WTC11 (cell line): Measurements from ENCODE around the gene TMA7. TPM values are rescaled to one million over a fixed set of nuclear protein-coding genes. Genes with fewer than 3 reads are reported as not detected.
A peak's percentile ranks its signal among the peaks of the same experiment; 100 is the strongest.

ENCODE experiments used
- AR ChIP-seq: fragments of 250-450 bp; sonication (Bioruptor Pico); IDR thresholded peaks from 2 replicates; pipeline ENCODE4 v1.9.0; 2021; ENCODE audit warnings: mild to moderate bottlenecking
- ARID4B ChIP-seq: sonication (generic); formaldehyde crosslinking; IDR thresholded peaks from 2 replicates; pipeline ENCODE4 v1.8.0; 2023; ENCODE audit warnings: missing genetic modification reagents, mild to moderate bottlenecking, borderline replicate concordance
- ATF1 ChIP-seq: sonication (generic); formaldehyde crosslinking; IDR thresholded peaks from 2 replicates; pipeline ENCODE4 v1.8.1; 2023; ENCODE audit warnings: mild to moderate bottlenecking, moderate library complexity, missing genetic modification reagents
- CBFB ChIP-seq: sonication (generic); formaldehyde crosslinking; IDR thresholded peaks from 2 replicates; pipeline ENCODE4 v1.8.1; 2022; ENCODE audit warnings: mild to moderate bottlenecking, low read depth, missing genetic modification reagents
- CREM ChIP-seq: sonication (generic); formaldehyde crosslinking; IDR thresholded peaks from 2 replicates; pipeline ENCODE4 v1.8.1; 2022; ENCODE audit warnings: mild to moderate bottlenecking, missing genetic modification reagents, moderate library complexity
- ESRRA ChIP-seq: sonication (generic); formaldehyde crosslinking; IDR thresholded peaks from 2 replicates; pipeline ENCODE4 v1.8.1; 2022; ENCODE audit warnings: mild to moderate bottlenecking, missing genetic modification reagents, borderline replicate concordance
- ETV6 ChIP-seq: sonication (generic); formaldehyde crosslinking; IDR thresholded peaks from 2 replicates; pipeline ENCODE4 v1.8.1; 2022; ENCODE audit warnings: mild to moderate bottlenecking, missing genetic modification reagents
- FOXK1 ChIP-seq: sonication (generic); formaldehyde crosslinking; IDR thresholded peaks from 2 replicates; pipeline ENCODE4 v1.8.0; 2022; ENCODE audit warnings: mild to moderate bottlenecking, moderate library complexity, missing genetic modification reagents
- HMGA2 ChIP-seq: fragments of 250-450 bp; sonication (Bioruptor Pico); IDR thresholded peaks from 2 replicates; pipeline ENCODE4 v1.4.0; 2021; ENCODE audit warnings: mild to moderate bottlenecking, moderate library complexity
- IRF2 ChIP-seq: sonication (generic); formaldehyde crosslinking; IDR thresholded peaks from 2 replicates; pipeline ENCODE4 v1.8.0; 2022; ENCODE audit warnings: low read depth, missing genetic modification reagents, borderline replicate concordance
- MAX ChIP-seq: sonication (generic); formaldehyde crosslinking; IDR thresholded peaks from 2 replicates; pipeline ENCODE4 v1.8.0; 2022; ENCODE audit warnings: mild to moderate bottlenecking, missing genetic modification reagents
- NFATC4 ChIP-seq: fragments of 250-450 bp; sonication (Bioruptor Pico); IDR thresholded peaks from 2 replicates; pipeline ENCODE4 v1.9.0; 2021; ENCODE audit warnings: mild to moderate bottlenecking
- NR3C1 ChIP-seq: sonication (generic); formaldehyde crosslinking; conservative IDR thresholded peaks from 2 replicates; pipeline ENCODE4 v1.8.1; 2023; ENCODE audit warnings: low read depth, mild to moderate bottlenecking, missing genetic modification reagents
- PREB ChIP-seq: sonication (generic); formaldehyde crosslinking; IDR thresholded peaks from 2 replicates; pipeline ENCODE4 v1.8.1; 2022; ENCODE audit warnings: mild to moderate bottlenecking, missing genetic modification reagents, moderate library complexity, borderline replicate concordance
- PRRX2 ChIP-seq: fragments of 250-450 bp; sonication (Bioruptor Pico); IDR thresholded peaks from 2 replicates; pipeline ENCODE4 v1.8.0; 2021; ENCODE audit warnings: mild to moderate bottlenecking
- SP1 ChIP-seq: sonication (generic); formaldehyde crosslinking; conservative IDR thresholded peaks from 2 replicates; pipeline ENCODE4 v1.8.1; 2022; ENCODE audit warnings: missing genetic modification reagents
- STAT6 ChIP-seq: sonication (generic); formaldehyde crosslinking; conservative IDR thresholded peaks from 2 replicates; pipeline ENCODE4 v1.8.1; 2023; ENCODE audit warnings: mild to moderate bottlenecking, low read depth, missing genetic modification reagents, moderate library complexity
- USF1 ChIP-seq: sonication (generic); formaldehyde crosslinking; IDR thresholded peaks from 2 replicates; pipeline ENCODE4 v1.8.0; 2022; ENCODE audit warnings: mild to moderate bottlenecking, missing genetic modification reagents
- ZBTB21 ChIP-seq: sonication (generic); formaldehyde crosslinking; IDR thresholded peaks from 2 replicates; pipeline ENCODE4 v1.8.1; 2023; ENCODE audit warnings: mild to moderate bottlenecking, missing genetic modification reagents, borderline replicate concordance
- ZNF138 ChIP-seq: sonication (generic); formaldehyde crosslinking; conservative IDR thresholded peaks from 2 replicates; pipeline ENCODE4 v1.8.1; 2022; ENCODE audit warnings: mild to moderate bottlenecking, moderate library complexity, missing genetic modification reagents
- ZNF317 ChIP-seq: sonication (generic); formaldehyde crosslinking; IDR thresholded peaks from 2 replicates; pipeline ENCODE4 v1.8.1; 2023; ENCODE audit warnings: low read depth, mild to moderate bottlenecking, moderate library complexity, missing genetic modification reagents, borderline replicate concordance
- total RNA-seq: library from RNA; stranded (reverse); gene quantifications from 3 replicates; pipeline ENCODE4 v1.2.3, GENCODE V29; 2021
- TF ChIP-seq, protein P1 (sequence below): fragments of 250-450 bp; sonication (Bioruptor Pico); IDR thresholded peaks from 2 replicates; pipeline ENCODE4 v1.9.0; 2021; ENCODE audit warnings: moderate library complexity, mild to moderate bottlenecking, inconsistent platforms, borderline replicate concordance
- TF ChIP-seq, protein P2 (sequence below): sonication (generic); formaldehyde crosslinking; IDR thresholded peaks from 2 replicates; pipeline ENCODE4 v1.8.1; 2022; ENCODE audit warnings: mild to moderate bottlenecking, moderate library complexity, missing genetic modification reagents

TMA7 gene
- total RNA-seq, 1 experiment from 2014 or later, result 318 TPM

DNA sequence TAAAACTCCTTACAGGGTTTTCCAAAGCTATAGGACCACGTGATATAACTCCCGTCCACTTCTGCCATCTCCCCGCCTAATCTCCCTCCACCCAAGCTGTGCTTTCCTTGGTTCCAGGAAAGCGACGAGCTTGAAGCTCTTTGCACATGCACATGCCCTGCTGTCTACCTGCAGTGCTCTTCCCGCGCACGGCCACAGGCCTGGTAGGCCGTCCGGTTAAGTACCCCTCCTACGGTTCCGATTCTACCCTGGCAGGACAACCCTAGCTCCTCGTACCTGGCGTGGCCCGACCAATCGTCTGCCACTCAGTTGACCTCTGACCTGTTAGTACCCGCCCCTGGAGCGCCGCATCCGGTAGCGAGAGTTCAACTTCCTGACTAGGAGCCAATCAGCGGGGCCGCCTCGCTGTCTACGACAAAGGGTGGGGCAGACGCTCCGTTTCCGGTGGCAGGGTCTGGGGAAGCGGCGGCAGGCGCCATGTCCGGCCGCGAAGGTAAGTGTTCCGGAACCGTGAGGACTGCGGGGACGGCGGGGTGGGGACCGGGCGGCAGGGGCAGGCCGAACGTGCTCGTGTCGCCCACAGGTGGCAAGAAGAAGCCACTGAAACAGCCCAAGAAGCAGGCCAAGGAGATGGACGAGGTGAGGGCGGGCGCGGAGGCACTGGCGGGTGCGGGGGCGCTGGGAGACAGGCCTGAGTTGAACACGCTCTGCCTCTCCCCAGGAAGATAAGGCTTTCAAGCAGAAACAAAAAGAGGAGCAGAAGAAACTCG is at the start of gene TMA7, which contains the start of gene CCDC51 (continued):
- TF ChIP-seq HMGA2 (CRISPR knock-in tag) (no peak), CBFB (CRISPR knock-in tag) (peak; percentile 20; the same call in 1 of the 2 replicates), ATF1 (peak; percentile 92), SP1 (CRISPR knock-in tag) (peak; percentile 95), NFATC4 (no peak), ZNF317 (CRISPR knock-in tag) (no peak), ZNF138 (CRISPR knock-in tag) (no peak), MAX (CRISPR knock-in tag) (peak; percentile 97), ETV6 (CRISPR knock-in tag) (no peak), PRRX2 (CRISPR knock-in tag) (no peak), PREB (CRISPR knock-in tag) (no peak), AR (no peak), IRF2 (no peak), ZBTB21 (peak; percentile 82; the same call in 1 of the 2 replicates), STAT6 (no peak), FOXK1 (CRISPR knock-in tag) (peak; percentile 96), ARID4B (peak; percentile 18; the same call in 1 of the 2 replicates), NR3C1 (no peak), CREM (CRISPR knock-in tag) (peak; percentile 90), USF1 (peak; percentile 64), ESRRA (CRISPR knock-in tag) (peak; percentile 65; the same call in 1 of the 2 replicates)
- TF ChIP-seq, protein P1, sequence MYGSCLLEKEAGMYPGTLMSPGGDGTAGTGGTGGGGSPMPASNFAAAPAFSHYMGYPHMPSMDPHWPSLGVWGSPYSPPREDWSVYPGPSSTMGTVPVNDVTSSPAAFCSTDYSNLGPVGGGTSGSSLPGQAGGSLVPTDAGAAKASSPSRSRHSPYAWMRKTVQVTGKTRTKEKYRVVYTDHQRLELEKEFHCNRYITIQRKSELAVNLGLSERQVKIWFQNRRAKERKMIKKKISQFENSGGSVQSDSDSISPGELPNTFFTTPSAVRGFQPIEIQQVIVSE (CRISPR knock-in tag), result no peak
- TF ChIP-seq, protein P2, sequence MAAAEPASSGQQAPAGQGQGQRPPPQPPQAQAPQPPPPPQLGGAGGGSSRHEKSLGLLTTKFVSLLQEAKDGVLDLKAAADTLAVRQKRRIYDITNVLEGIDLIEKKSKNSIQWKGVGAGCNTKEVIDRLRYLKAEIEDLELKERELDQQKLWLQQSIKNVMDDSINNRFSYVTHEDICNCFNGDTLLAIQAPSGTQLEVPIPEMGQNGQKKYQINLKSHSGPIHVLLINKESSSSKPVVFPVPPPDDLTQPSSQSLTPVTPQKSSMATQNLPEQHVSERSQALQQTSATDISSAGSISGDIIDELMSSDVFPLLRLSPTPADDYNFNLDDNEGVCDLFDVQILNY, result peak; percentile 72; the same call in 1 of the 2 replicates
